Parathyroid adenoma (tissue), 2 donors: ENCODE measurements around the gene VPS18.

Experiments used
- H2AFZ ChIP-seq: fragments of 300-600 bp; sonication (generic); one replicate; pipeline ENCODE4 v1.7.0; 2017; ENCODE audit warnings: antibody characterized with exemption, mild to moderate bottlenecking
- H3K27ac ChIP-seq: fragments of 300-600 bp; sonication (generic); one replicate; pipeline ENCODE4 v1.7.0; 2017
- H3K27me3 ChIP-seq: fragments of 300-600 bp; sonication (generic); one replicate; pipeline ENCODE4 v1.7.0; 2017; ENCODE audit warnings: low read length; ENCODE audit not compliant: control insufficient read depth, insufficient read depth
- H3K36me3 ChIP-seq: fragments of 300-600 bp; sonication (generic); one replicate; pipeline ENCODE4 v1.7.0; 2017; ENCODE audit warnings: low read length; ENCODE audit not compliant: control insufficient read depth, insufficient read depth
- H3K4me1 ChIP-seq: fragments of 300-600 bp; sonication (generic); one replicate; pipeline ENCODE4 v1.7.0; 2017; ENCODE audit warnings: control low read depth
- H3K4me2 ChIP-seq: fragments of 300-600 bp; sonication (generic); one replicate; pipeline ENCODE4 v1.7.0; 2017; ENCODE audit warnings: low read length
- H3K4me3 ChIP-seq: fragments of 300-600 bp; sonication (generic); one replicate; pipeline ENCODE4 v1.7.0; 2017; ENCODE audit warnings: low read depth, low read length
- H3K79me2 ChIP-seq: fragments of 300-600 bp; sonication (generic); one replicate; pipeline ENCODE4 v1.7.0; 2017; ENCODE audit warnings: control low read depth
- H3K9ac ChIP-seq: fragments of 300-600 bp; sonication (generic); one replicate; pipeline ENCODE4 v1.7.0; 2017; ENCODE audit warnings: mild to moderate bottlenecking
- H3K9me3 ChIP-seq: fragments of 300-600 bp; sonication (generic); one replicate; pipeline ENCODE4 v1.7.0; 2017; ENCODE audit warnings: low read length; ENCODE audit not compliant: control insufficient read depth
- CTCF ChIP-seq: fragments of 300-600 bp; sonication (generic); IDR thresholded peaks from one replicate; pipeline ENCODE4 v1.7.0; 2017; ENCODE audit warnings: antibody characterized with exemption, mild to moderate bottlenecking
- donor health status: primary hyperparathyroidism.

The VPS18 gene

GRCh38 chr15:40878785-40879184 lies 15.5 kb upstream of the VPS18 start:
- Histone ChIP-seq H3K4me1 (no peaks in the 10 kb centered on the region), H3K79me2 (no peaks in the 10 kb centered on the region), H3K27me3 (no peaks in the 10 kb centered on the region), H3K9ac (no peak overlapping the region), H3K4me2 (no peak overlapping the region), H2AFZ (no peak overlapping the region), H3K4me3 (no peak overlapping the region), H3K9me3 (no peaks in the 10 kb centered on the region), H3K27ac (no peak overlapping the region), H3K36me3 (no peaks in the 10 kb centered on the region)
- TF ChIP-seq CTCF, result no peak

GRCh38 chr15:40879609-40880008 lies 14.6 kb upstream of the VPS18 start:
- Histone ChIP-seq H3K27ac (no peak overlapping the region), H3K4me3 (no peak overlapping the region), H2AFZ (no peak overlapping the region), H3K79me2 (no peaks in the 10 kb centered on the region), H3K4me1 (no peaks in the 10 kb centered on the region), H3K9me3 (no peaks in the 10 kb centered on the region), H3K9ac (no peak overlapping the region), H3K4me2 (no peak overlapping the region), H3K36me3 (no peaks in the 10 kb centered on the region), H3K27me3 (no peaks in the 10 kb centered on the region)
- TF ChIP-seq CTCF, result no peak

GRCh38 chr15:40881351-40881750 lies 12.9 kb upstream of the VPS18 start:
- no peak overlapping the region for H3K4me3 ChIP-seq
- no peak overlapping the region for H3K4me2 ChIP-seq
- TF ChIP-seq CTCF, result no peak
- H2AFZ ChIP-seq, result no peak overlapping the region
- H3K79me2 ChIP-seq, result no peaks in the 10 kb centered on the region
- no peaks in the 10 kb centered on the region for H3K36me3 ChIP-seq
- H3K9me3 ChIP-seq, result no peaks in the 10 kb centered on the region
- H3K9ac ChIP-seq, result no peak overlapping the region
- no peaks in the 10 kb centered on the region for H3K4me1 ChIP-seq
- H3K27ac ChIP-seq, result no peak overlapping the region
- no peaks in the 10 kb centered on the region for H3K27me3 ChIP-seq

- Histone ChIP-seq H3K27me3 (no peaks in the 10 kb centered on the region), H3K36me3 (no peaks in the 10 kb centered on the region), H3K79me2 (no peaks in the 10 kb centered on the region), H3K9ac (no peak overlapping the region), H3K4me2 (no peak overlapping the region), H3K4me1 (peaks cover under 1% of the 10 kb centered on the region), H3K9me3 (no peaks in the 10 kb centered on the region), H3K27ac (no peak overlapping the region), H2AFZ (no peak overlapping the region), H3K4me3 (no peak overlapping the region)
- TF ChIP-seq CTCF, result no peak
Measured at GRCh38 chr15:40886586-40886985, 7.7 kb upstream of the VPS18 start.

GRCh38 chr15:40889112-40889511 lies 5.1 kb upstream of the VPS18 start:
- Histone ChIP-seq H3K27ac (no peak overlapping the region), H3K36me3 (no peaks in the 10 kb centered on the region), H3K27me3 (no peaks in the 10 kb centered on the region), H3K4me1 (peaks cover 5% of the 10 kb centered on the region), H3K4me2 (no peak overlapping the region), H3K4me3 (no peak overlapping the region), H2AFZ (no peak overlapping the region), H3K9me3 (no peaks in the 10 kb centered on the region), H3K9ac (no peak overlapping the region), H3K79me2 (no peaks in the 10 kb centered on the region)
- no peak for TF ChIP-seq CTCF
